DND-41 (cell line): ENCODE data around the gene ATP10A.

Experiments
- CTCF ChIP-seq: IDR thresholded peaks from 2 replicates; pipeline ENCODE4 v1.5.1; 2012; ENCODE audit warnings: borderline replicate concordance, low read length, moderate library complexity, mild to moderate bottlenecking; ENCODE audit not compliant: poor library complexity, severe bottlenecking; ENCODE audit errors: extremely low read depth
- EZH2 ChIP-seq: IDR thresholded peaks from 3 replicates; pipeline ENCODE4 v1.6.1; 2012; ENCODE audit warnings: borderline replicate concordance, low read depth, mild to moderate bottlenecking, moderate library complexity, low read length, inconsistent platforms; ENCODE audit not compliant: severe bottlenecking

GRCh38 chr15:25717457-25718168 is 145.5 kb downstream of the ATP10A start:
- TF ChIP-seq CTCF (no peak), EZH2 (no peak)
